GM12878 (cell line): ENCODE results near the gene SLAMF1. TPM values are rescaled to one million over a fixed set of nuclear protein-coding genes. Genes with fewer than 3 reads are reported as not detected.
A peak's percentile ranks its signal among the peaks of the same experiment; 100 is the strongest.

ENCODE experiments used
- BACH1 ChIP-seq: fragments of 450-650 bp; IDR thresholded peaks from 2 replicates; pipeline ENCODE4 v1.6.1; 2017; ENCODE audit warnings: mild to moderate bottlenecking, borderline replicate concordance
- BMI1 ChIP-seq: fragments of 450-650 bp; IDR thresholded peaks from 2 replicates; pipeline ENCODE4 v1.6.1; 2016; ENCODE audit warnings: mild to moderate bottlenecking, moderate library complexity, borderline replicate concordance
- CBFB ChIP-seq: IDR thresholded peaks from 2 replicates; pipeline ENCODE4 v1.6.1; 2016; ENCODE audit warnings: antibody characterized with exemption, low read depth
- DPF2 ChIP-seq: fragments of 450-650 bp; IDR thresholded peaks from 2 replicates; pipeline ENCODE4 v1.6.1; 2017; ENCODE audit warnings: mild to moderate bottlenecking
- E4F1 ChIP-seq: fragments of 450-650 bp; IDR thresholded peaks from 2 replicates; pipeline ENCODE4 v1.6.1; 2018; ENCODE audit warnings: borderline replicate concordance, mild to moderate bottlenecking; ENCODE audit not compliant: partially characterized antibody
- ETV6 ChIP-seq, 2 experiments: fragments of 450-650 bp in 1 of 2; IDR thresholded peaks in 1 of 2; conservative IDR thresholded peaks in 1 of 2; 2 replicates each; pipeline ENCODE4 v1.6.1; 2014; ENCODE audit warnings: antibody characterized with exemption in 1 of 2, borderline replicate concordance in 1 of 2, low read depth in 1 of 2, mild to moderate bottlenecking in 1 of 2, moderate library complexity in 1 of 2
- MYB ChIP-seq: fragments of 150-350 bp; IDR thresholded peaks from 2 replicates; pipeline ENCODE4 v1.6.1; 2014; ENCODE audit warnings: mild to moderate bottlenecking, low read depth, low read length, borderline replicate concordance
- NFYA ChIP-seq: IDR thresholded peaks from 2 replicates; pipeline ENCODE4 v1.6.1; 2011; ENCODE audit warnings: low read depth, mild to moderate bottlenecking, low read length, improper control_type of control experiment, borderline replicate concordance
- NFYB ChIP-seq: IDR thresholded peaks from 2 replicates; pipeline ENCODE4 v1.6.1; 2011; ENCODE audit warnings: low read depth, mild to moderate bottlenecking, low read length, improper control_type of control experiment, moderate library complexity; ENCODE audit not compliant: insufficient read depth
- NR2C2 ChIP-seq: IDR thresholded peaks from 2 replicates; pipeline ENCODE4 v1.6.1; 2011; ENCODE audit warnings: borderline replicate concordance, low read depth; ENCODE audit not compliant: control insufficient read depth, insufficient read length
- PAX5 ChIP-seq: IDR thresholded peaks from 2 replicates; pipeline ENCODE4 v1.6.1; 2011; ENCODE audit warnings: low read depth, low read length, borderline replicate concordance
- RBBP5 ChIP-seq: fragments of 200-600 bp; sonication (generic); conservative IDR thresholded peaks from 2 replicates; pipeline ENCODE4 v1.6.1; 2016
- RCOR1 ChIP-seq: conservative IDR thresholded peaks from 2 replicates; pipeline ENCODE4 v1.6.1; 2012; ENCODE audit warnings: low read depth, low read length, improper control_type of control experiment
- RFX5 ChIP-seq: IDR thresholded peaks from 2 replicates; pipeline ENCODE4 v1.6.1; 2011; ENCODE audit warnings: low read depth, low read length, improper control_type of control experiment
- SMC3 ChIP-seq: IDR thresholded peaks from 2 replicates; pipeline ENCODE4 v1.6.1; 2011; ENCODE audit warnings: low read length, improper control_type of control experiment, borderline replicate concordance
- SUPT20H ChIP-seq: IDR thresholded peaks from 2 replicates; pipeline ENCODE4 v1.6.1; 2011; ENCODE audit warnings: low read depth, mild to moderate bottlenecking, low read length, moderate library complexity, borderline replicate concordance; ENCODE audit not compliant: control insufficient read depth
- TCF3 ChIP-seq: IDR thresholded peaks from 2 replicates; pipeline ENCODE4 v1.6.1; 2012; ENCODE audit warnings: low read depth, mild to moderate bottlenecking, low read length, borderline replicate concordance; ENCODE audit not compliant: insufficient read depth
- ZBTB40 ChIP-seq: fragments of 450-650 bp; IDR thresholded peaks from 2 replicates; pipeline ENCODE4 v1.6.1; 2016; ENCODE audit warnings: mild to moderate bottlenecking, moderate library complexity, borderline replicate concordance
- polyA plus RNA-seq, 11 experiments: library from polyadenylated mRNA; depleted of rRNA in 4 of 11; unstranded in 6 of 11; stranded (reverse) in 5 of 11; fragments of >200 nt; fragmentation: Nextera tagmentation in 4 of 11; fragmentation: Illumina TruSeq in 1 of 11; extraction: Ambion mirVana in 4 of 11; extraction: Trizol in 1 of 11; gene quantifications; 1 replicate in 1 of 11; 2 replicates in 10 of 11; pipeline versions ENCODE4 v1.2.1 to v1.2.3, GENCODE V29; 2011 to 2016; ENCODE audit warnings: inconsistent platforms in 2 of 11, missing spikeins in 2 of 11, low read depth in 1 of 11
- total RNA-seq, 4 experiments: library from RNA; depleted of rRNA in 3 of 4; stranded (reverse); fragments of >200 nt in 3 of 4; fragmentation: Illumina TruSeq in 1 of 4; extraction: Trizol in 1 of 4; gene quantifications; 2 replicates each; pipeline versions ENCODE4 v1.2.1 to v1.2.3, GENCODE V29; 2013 to 2021
- TF ChIP-seq, protein P1 (sequence below): fragments of 450-650 bp; IDR thresholded peaks from 2 replicates; pipeline ENCODE4 v1.6.1; 2017; ENCODE audit warnings: low read depth, mild to moderate bottlenecking, moderate library complexity
- TF ChIP-seq, protein P2 (sequence below): IDR thresholded peaks from 2 replicates; pipeline ENCODE4 v1.6.1; 2011; ENCODE audit warnings: low read depth, mild to moderate bottlenecking, low read length, moderate library complexity, borderline replicate concordance; ENCODE audit errors: extremely low read depth

Gene SLAMF1
- total and polyA plus RNA-seq, 10 of the 15 experiments (the other 5 are each of a cell fraction or from before 2014, with no cell fraction given), result 87.3 to 260 (median 131) TPM

DNA sequence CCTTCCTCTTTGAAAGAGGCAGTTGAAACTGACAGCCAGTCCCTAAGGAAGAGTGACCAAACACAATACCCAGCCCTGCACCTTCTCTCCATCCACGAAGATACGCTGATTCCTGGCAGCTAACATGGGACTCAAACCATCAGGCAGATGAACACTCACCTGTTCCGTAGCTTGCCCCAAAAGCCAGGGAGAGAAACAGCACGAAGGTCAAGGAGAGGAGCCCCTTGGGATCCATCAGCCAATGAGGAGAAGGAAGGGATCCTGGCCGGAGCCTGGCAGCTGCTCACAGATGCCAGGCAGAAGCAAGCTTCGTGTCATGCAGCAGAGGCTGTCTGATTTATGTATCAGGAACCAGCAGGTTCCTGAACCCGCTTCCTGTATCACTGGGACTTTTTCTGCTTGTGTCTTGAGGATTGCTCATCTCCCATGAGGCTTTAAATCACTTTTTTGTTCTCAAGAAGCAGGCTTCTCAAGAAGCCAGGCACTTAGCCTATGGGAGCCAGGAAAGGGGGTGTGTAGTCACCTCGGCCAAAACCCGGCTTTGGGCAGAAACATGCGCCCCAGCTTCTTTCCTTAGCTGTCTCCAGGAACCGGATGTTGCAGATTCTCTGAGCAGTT lies at the start of gene SLAMF1 (continued):
- TF ChIP-seq MYB (0 out of 2 replicates have a peak, but pooled peaks have one; percentile 8), ZBTB40 (no peak), RBBP5 (no peak), NFYB (peak; percentile 50; the same call in 1 of the 2 replicates), ETV6 (conservative IDR thresholded peaks at IDR 0.05 in 1 of 2, IDR thresholded peaks at IDR 0.05 in 1 of 2; ENCODE audit: borderline replicate concordance in 1 of 2, low read depth in 1 of 2) (peak in 1 of 2 experiments; percentile 62; a peak in 1 of 4 replicates), BACH1 (no peak; the same call in 1 of the 2 replicates), RCOR1 (no peak), E4F1 (no peak), SMC3 (peak; percentile 1; the same call in 1 of the 2 replicates), TCF3 (0 out of 2 replicates have a peak, but pooled peaks have one; percentile 33), NFYA (no peak), BMI1 (no peak), RFX5 (no peak), DPF2 (no peak), PAX5 (no peak; the same call in 1 of the 2 replicates), NR2C2 (no peak), CBFB (peak; percentile 79), SUPT20H (no peak)
- TF ChIP-seq, protein P1, sequence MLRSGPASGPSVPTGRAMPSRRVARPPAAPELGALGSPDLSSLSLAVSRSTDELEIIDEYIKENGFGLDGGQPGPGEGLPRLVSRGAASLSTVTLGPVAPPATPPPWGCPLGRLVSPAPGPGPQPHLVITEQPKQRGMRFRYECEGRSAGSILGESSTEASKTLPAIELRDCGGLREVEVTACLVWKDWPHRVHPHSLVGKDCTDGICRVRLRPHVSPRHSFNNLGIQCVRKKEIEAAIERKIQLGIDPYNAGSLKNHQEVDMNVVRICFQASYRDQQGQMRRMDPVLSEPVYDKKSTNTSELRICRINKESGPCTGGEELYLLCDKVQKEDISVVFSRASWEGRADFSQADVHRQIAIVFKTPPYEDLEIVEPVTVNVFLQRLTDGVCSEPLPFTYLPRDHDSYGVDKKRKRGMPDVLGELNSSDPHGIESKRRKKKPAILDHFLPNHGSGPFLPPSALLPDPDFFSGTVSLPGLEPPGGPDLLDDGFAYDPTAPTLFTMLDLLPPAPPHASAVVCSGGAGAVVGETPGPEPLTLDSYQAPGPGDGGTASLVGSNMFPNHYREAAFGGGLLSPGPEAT, result peak; percentile 85
- TF ChIP-seq, protein P2, sequence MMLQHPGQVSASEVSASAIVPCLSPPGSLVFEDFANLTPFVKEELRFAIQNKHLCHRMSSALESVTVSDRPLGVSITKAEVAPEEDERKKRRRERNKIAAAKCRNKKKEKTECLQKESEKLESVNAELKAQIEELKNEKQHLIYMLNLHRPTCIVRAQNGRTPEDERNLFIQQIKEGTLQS, result no peak
